Measurements from ENCODE around the gene CNTN4. TPM values are rescaled to one million over a fixed set of nuclear protein-coding genes. Genes with fewer than 3 reads are reported as not detected.
A peak's percentile ranks its signal among the peaks of the same experiment; 100 is the strongest.

The CNTN4 gene
- total RNA-seq, 1 donor from 2014 or later = 5.2 TPM

DNA sequence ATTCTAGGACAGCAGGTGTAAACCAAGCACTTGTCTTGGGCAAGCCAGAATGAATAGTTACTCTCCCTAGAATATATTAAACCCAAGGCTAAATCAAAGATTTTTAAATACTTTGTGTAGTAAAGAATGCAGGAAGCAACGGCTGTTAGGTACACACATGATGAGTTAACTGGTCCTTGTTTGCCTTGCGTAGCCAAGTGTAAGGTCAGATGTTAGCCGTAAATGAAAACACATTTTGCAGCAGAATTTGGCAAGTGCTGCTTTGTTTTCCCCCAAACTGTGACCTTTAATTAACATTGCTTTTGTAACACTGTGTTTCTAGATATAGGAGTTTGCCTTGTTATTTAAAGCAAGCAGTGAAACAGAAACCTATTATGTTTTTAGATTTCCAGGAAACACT is 642.9 kb downstream of the CNTN4 start:
- no peaks in the 10 kb centered on the region for H3F3A ChIP-seq (ENCODE audit: low read depth)
- no peaks in the 10 kb centered on the region for H3K36me3 ChIP-seq
- Mint-ChIP-seq H3K27ac (peak overlapping the region; percentile 93), H3K27me3 (ENCODE audit: insufficient read depth, low read depth) (no peaks in the 10 kb centered on the region), H3K9me3 (no peaks in the 10 kb centered on the region), H3K4me1 (peaks cover 30% of the 10 kb centered on the region), H3K4me3 (no peak overlapping the region), H3K36me3 (no peaks in the 10 kb centered on the region)
- peaks cover 8% of the 10 kb centered on the region for H3K4me1 ChIP-seq
- no peak overlapping the region for H3K4me2 ChIP-seq
- H4K20me1 ChIP-seq (ENCODE audit: low read depth) = no peaks in the 10 kb centered on the region
- TF ChIP-seq, protein P1, sequence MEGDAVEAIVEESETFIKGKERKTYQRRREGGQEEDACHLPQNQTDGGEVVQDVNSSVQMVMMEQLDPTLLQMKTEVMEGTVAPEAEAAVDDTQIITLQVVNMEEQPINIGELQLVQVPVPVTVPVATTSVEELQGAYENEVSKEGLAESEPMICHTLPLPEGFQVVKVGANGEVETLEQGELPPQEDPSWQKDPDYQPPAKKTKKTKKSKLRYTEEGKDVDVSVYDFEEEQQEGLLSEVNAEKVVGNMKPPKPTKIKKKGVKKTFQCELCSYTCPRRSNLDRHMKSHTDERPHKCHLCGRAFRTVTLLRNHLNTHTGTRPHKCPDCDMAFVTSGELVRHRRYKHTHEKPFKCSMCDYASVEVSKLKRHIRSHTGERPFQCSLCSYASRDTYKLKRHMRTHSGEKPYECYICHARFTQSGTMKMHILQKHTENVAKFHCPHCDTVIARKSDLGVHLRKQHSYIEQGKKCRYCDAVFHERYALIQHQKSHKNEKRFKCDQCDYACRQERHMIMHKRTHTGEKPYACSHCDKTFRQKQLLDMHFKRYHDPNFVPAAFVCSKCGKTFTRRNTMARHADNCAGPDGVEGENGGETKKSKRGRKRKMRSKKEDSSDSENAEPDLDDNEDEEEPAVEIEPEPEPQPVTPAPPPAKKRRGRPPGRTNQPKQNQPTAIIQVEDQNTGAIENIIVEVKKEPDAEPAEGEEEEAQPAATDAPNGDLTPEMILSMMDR (IDR thresholded peaks at IDR 0.05) = no peak
- TF ChIP-seq EZH2 (IDR thresholded peaks at IDR 0.05) = no peak
- TF ChIP-seq EZH2phosphoT487 (IDR thresholded peaks at IDR 0.05) = no peak
- no peaks in the 10 kb centered on the region for H3K79me2 ChIP-seq (ENCODE audit: low read depth)
- no peaks in the 10 kb centered on the region for H3K27me3 ChIP-seq
- H3K9me3 ChIP-seq (ENCODE audit: low read depth) = no peaks in the 10 kb centered on the region
- H3K9ac ChIP-seq = no peak overlapping the region
- no peak for DNase-seq (ENCODE audit: low spot score)
- H3K4me3 ChIP-seq = no peak overlapping the region
- H3K27ac ChIP-seq = no peak overlapping the region
- no peak overlapping the region for H2AFZ ChIP-seq (replicated peaks)

DNA sequence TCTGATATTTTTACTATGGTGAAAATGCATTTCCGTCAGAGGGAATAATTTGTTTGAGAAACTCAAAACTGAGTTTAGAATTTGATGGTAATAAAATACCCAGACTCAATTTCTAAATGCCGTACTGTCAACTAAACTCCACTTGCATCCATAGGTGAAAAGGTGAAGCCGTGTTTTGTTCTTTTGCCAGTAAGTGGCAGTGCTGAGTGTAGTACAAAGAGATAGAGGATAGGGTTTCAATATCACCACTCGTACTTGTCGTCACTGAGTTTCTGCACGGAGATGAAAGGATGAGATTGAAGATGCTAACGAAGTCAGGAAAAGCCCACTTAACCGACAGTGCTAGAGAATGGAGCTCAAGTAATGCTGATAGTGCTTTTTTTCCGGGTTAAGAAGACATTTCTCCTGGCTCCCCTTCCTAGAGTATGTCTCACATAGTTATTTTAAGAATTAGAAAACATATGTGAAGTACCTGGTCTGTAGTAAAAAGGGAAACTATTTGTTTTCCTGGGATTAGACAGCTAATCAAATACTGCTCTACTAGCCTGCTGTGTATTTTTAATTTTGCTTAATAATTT is 666.4 kb downstream of the CNTN4 start:
- H3K9ac ChIP-seq = no peak overlapping the region
- Mint-ChIP-seq H3K9me3 (peaks cover 4% of the 10 kb centered on the region), H3K27me3 (ENCODE audit: insufficient read depth, low read depth) (no peaks in the 10 kb centered on the region), H3K27ac (no peak overlapping the region), H3K4me3 (no peak overlapping the region), H3K4me1 (peaks cover 15% of the 10 kb centered on the region), H3K36me3 (peaks cover 2% of the 10 kb centered on the region)
- peak overlapping the region; percentile 33 for H3K4me2 ChIP-seq
- DNase-seq (ENCODE audit: low spot score) = peak; percentile 42
- H3K27ac ChIP-seq = no peak overlapping the region
- no peak overlapping the region for H2AFZ ChIP-seq (replicated peaks)
- H4K20me1 ChIP-seq (ENCODE audit: low read depth) = no peaks in the 10 kb centered on the region
- no peak overlapping the region for H3K4me3 ChIP-seq
- H3F3A ChIP-seq (ENCODE audit: low read depth) = peaks cover 7% of the 10 kb centered on the region
- peaks cover under 1% of the 10 kb centered on the region for H3K4me1 ChIP-seq
- no peaks in the 10 kb centered on the region for H3K79me2 ChIP-seq (ENCODE audit: low read depth)
- H3K9me3 ChIP-seq (ENCODE audit: low read depth) = no peaks in the 10 kb centered on the region
- H3K27me3 ChIP-seq = no peaks in the 10 kb centered on the region
- H3K36me3 ChIP-seq = no peaks in the 10 kb centered on the region
- TF ChIP-seq, protein P1 (IDR thresholded peaks at IDR 0.05) = peak; percentile 61
- no peak for TF ChIP-seq EZH2phosphoT487 (IDR thresholded peaks at IDR 0.05)

DNA sequence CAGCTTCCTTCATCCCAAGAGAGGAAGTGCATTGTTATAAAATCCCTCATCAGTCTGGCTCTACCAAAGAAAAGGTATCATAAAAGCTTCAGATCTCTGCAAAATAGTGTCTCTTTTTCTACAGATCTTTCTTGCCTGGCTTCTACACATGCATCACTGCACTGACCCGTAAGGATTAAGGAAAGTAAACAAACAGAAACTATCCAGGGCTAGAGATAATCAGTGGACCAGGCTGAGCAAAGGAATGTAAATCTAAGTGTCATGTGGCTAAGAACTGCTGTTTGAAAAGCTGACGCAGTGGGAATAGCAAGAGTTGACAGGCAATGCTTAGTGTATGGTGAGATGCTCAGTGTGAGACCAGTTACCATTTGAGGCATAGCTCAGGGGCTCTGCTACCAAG is 671.8 kb downstream of the CNTN4 start:
- TF ChIP-seq, protein P1 (IDR thresholded peaks at IDR 0.05) = no peak
- TF ChIP-seq EZH2 (IDR thresholded peaks at IDR 0.05) (no peak), EZH2phosphoT487 (IDR thresholded peaks at IDR 0.05) (peak; percentile 91)
- Histone ChIP-seq H3K27ac (peak overlapping the region; percentile 57), H4K20me1 (ENCODE audit: low read depth) (no peaks in the 10 kb centered on the region), H3K4me1 (peaks cover 20% of the 10 kb centered on the region), H3K9me3 (ENCODE audit: low read depth) (no peaks in the 10 kb centered on the region), H3F3A (ENCODE audit: low read depth) (peaks cover 20% of the 10 kb centered on the region), H3K9ac (no peak overlapping the region), H3K36me3 (no peaks in the 10 kb centered on the region), H3K4me2 (peak overlapping the region; percentile 64), H3K4me3 (no peak overlapping the region), H2AFZ (replicated peaks) (no peak overlapping the region), H3K27me3 (peaks cover 4% of the 10 kb centered on the region), H3K79me2 (ENCODE audit: low read depth) (no peaks in the 10 kb centered on the region)
- DNase-seq (ENCODE audit: low spot score) = peak; percentile 88
- peaks cover 31% of the 10 kb centered on the region for H3K4me1 Mint-ChIP-seq
- H3K27me3 Mint-ChIP-seq (ENCODE audit: insufficient read depth, low read depth) = peaks cover 3% of the 10 kb centered on the region
- peak overlapping the region; percentile 38 for H3K27ac Mint-ChIP-seq
- H3K9me3 Mint-ChIP-seq = peaks cover 3% of the 10 kb centered on the region
- H3K36me3 Mint-ChIP-seq = no peaks in the 10 kb centered on the region
- no peak overlapping the region for H3K4me3 Mint-ChIP-seq
